ENCODE measurements around the gene DLX3. TPM values are rescaled to one million over a fixed set of nuclear protein-coding genes. Genes with fewer than 3 reads are reported as not detected.

Gene DLX3
- polyA plus RNA-seq, 2 donors = 2.9 to 3.0 TPM

DNA sequence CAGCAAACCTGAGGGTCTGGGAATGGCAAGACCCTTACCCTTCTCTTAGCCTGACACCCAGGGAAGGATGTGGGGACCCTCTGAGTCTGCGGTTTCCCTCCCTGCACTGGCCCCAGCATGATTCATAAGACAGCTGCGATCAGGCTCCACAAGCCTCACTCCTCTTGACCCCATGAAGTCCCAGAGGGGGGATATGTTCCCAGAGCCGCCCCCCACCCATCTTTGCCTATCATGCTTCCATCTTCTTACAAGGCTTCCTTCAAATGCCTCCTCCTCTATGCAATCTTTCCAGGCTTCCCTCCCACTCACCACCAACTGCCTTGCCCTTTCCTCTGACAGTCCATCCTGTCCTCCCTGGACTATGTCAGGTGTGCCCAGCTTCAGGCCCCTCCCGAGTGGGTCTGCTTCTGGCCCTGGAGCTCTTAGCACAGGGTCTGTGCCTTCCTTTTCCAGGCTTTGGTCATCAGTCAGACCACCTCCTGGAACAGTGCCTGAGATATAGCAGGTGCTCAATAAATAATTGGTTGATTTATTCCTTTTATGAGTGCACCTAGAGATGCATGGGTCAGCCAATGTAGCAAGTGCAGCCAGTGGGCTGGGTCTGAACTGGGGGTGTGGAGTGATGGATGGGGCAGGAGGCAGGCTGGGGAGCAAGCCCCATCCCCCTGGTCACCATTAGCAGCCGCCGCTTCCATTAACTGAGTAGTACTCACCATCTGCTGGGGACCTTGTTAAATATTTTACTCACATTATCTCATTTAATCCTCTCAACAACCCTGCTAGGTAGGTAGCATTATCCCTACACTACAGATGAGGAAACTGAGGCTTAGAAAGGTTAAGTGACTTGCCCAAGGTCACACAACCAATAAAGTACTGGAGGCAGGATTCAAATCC, 8.4 kb downstream of the DLX3 start:
- no peak overlapping the region for H3K4me3 ChIP-seq (ENCODE audit: low read depth in 1 of 2, low read length in 2 of 2)
- H3K27ac ChIP-seq (ENCODE audit: low read depth in 2 of 2, low read length in 1 of 2) = no peak overlapping the region
- no peaks in the 10 kb centered on the region for H3K9me3 ChIP-seq (ENCODE audit: control insufficient read depth in 2 of 2, insufficient read depth in 1 of 2, low read depth in 1 of 2, low read length in 1 of 2)
- H3K36me3 ChIP-seq (ENCODE audit: control insufficient read depth in 2 of 2, insufficient read depth in 2 of 2, low read length in 1 of 2) = peaks cover 0 to 2% of the 10 kb centered on the region in 2 donors
- H3K4me1 ChIP-seq (ENCODE audit: control insufficient read depth in 2 of 2, insufficient read depth in 2 of 2, low read length in 1 of 2) = peaks cover 7 to 11% of the 10 kb centered on the region in 2 donors
- WGBS, 2 donors = 66 to 73% methylated on average over 6 of the region's 6 CpGs
- no peaks in the 10 kb centered on the region for H3K27me3 ChIP-seq (ENCODE audit: control insufficient read depth in 1 of 2, insufficient read depth in 2 of 2, low read length in 2 of 2)

DNA sequence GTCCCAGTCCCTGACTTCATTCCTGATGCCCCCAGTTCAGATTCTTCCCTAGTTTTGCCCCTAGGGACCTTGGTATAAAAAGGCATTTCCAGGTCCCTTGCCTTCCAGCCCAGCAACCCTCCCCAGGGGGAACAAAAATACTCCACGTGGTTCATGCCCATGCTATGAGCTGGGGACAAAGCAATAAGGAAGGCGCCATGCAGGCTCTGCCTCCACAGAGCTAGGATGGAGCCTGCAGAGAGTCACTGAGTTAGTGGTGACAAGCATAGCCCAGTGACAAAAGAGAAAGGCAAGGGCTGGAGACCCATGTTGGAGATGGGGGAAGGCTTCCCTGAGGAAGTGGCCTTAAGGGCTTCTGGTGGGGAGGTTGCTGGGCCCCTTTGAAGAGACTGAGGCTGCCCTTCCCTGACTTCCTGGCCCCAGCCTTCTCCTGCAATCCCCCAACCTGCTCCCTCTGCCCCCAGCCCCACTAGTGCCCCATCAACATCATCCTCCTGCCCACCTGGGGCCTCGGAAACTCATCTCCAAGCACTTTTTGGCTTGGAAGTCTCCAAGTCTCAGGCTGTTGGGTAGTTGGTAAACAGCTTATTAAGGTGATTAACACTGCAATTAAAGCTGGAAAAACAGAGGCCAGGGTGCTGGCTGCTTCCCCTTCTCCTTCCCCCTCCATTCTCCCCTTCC, 9.6 kb downstream of the DLX3 start:
- Histone ChIP-seq H3K4me1 (ENCODE audit: control insufficient read depth in 2 of 2, insufficient read depth in 2 of 2, low read length in 1 of 2) (peaks cover 7 to 13% of the 10 kb centered on the region in 2 donors), H3K27me3 (ENCODE audit: control insufficient read depth in 1 of 2, insufficient read depth in 2 of 2, low read length in 2 of 2) (no peaks in the 10 kb centered on the region), H3K36me3 (ENCODE audit: control insufficient read depth in 2 of 2, insufficient read depth in 2 of 2, low read length in 1 of 2) (no peaks in the 10 kb centered on the region), H3K27ac (ENCODE audit: low read depth in 2 of 2, low read length in 1 of 2) (no peak overlapping the region), H3K9me3 (ENCODE audit: control insufficient read depth in 2 of 2, insufficient read depth in 1 of 2, low read depth in 1 of 2, low read length in 1 of 2) (no peaks in the 10 kb centered on the region), H3K4me3 (ENCODE audit: low read depth in 1 of 2, low read length in 2 of 2) (no peak overlapping the region)
- WGBS, 2 donors = 62 to 65% methylated on average over 3 of the region's 3 CpGs

DNA sequence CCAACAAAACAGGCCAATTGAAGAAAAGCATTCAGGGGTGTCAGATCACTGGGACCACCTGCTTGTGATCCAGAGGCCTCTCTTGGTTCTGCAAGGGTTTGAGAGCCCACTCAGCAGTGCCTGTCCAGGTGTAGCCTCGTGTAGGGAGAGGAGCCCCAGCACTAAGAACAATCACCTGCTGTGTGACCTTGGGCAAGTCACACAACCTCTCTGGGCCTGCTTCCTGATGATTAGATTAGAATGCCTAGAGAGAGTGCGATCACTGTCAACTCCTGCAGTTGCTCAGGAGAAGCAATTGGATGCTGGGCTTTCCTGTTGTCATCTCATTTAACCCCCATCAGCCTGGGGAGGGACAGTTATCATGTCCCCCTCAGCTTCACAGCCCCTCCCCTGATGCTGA, 10.2 kb downstream of the DLX3 start:
- no peaks in the 10 kb centered on the region for H3K27me3 ChIP-seq (ENCODE audit: control insufficient read depth in 1 of 2, insufficient read depth in 2 of 2, low read length in 2 of 2)
- peaks cover 7 to 14% of the 10 kb centered on the region in 2 donors for H3K4me1 ChIP-seq (ENCODE audit: control insufficient read depth in 2 of 2, insufficient read depth in 2 of 2, low read length in 1 of 2)
- 62 to 66% methylated on average over 2 of the region's 2 CpGs for WGBS, 2 donors
- no peak overlapping the region for H3K27ac ChIP-seq (ENCODE audit: low read depth in 2 of 2, low read length in 1 of 2)
- H3K36me3 ChIP-seq (ENCODE audit: control insufficient read depth in 2 of 2, insufficient read depth in 2 of 2, low read length in 1 of 2) = no peaks in the 10 kb centered on the region
- H3K9me3 ChIP-seq (ENCODE audit: control insufficient read depth in 2 of 2, insufficient read depth in 1 of 2, low read depth in 1 of 2, low read length in 1 of 2) = no peaks in the 10 kb centered on the region
- H3K4me3 ChIP-seq (ENCODE audit: low read depth in 1 of 2, low read length in 2 of 2) = no peak overlapping the region

DNA sequence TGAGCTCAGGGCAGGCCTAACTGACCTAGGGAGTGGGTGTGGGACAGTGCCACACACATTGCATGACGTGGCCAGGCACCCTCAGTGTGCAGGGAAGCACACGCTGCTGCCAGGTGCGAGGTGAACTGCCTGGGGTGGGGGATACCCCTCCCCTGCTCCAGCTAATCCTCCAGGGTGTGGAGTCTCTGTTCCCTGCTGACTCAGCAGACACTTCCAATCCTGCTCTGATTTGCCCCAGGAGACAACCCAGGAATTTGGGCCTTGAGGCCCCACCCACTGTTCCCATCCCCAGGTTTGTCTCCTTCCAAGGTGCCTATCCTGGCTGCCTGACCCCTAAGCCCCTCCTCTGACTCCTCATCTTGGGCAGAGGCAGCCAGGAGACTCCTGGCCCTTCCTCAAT, 10.7 kb downstream of the DLX3 start:
- Histone ChIP-seq H3K4me1 (ENCODE audit: control insufficient read depth in 2 of 2, insufficient read depth in 2 of 2, low read length in 1 of 2) (peaks cover 7 to 14% of the 10 kb centered on the region in 2 donors), H3K4me3 (ENCODE audit: low read depth in 1 of 2, low read length in 2 of 2) (no peak overlapping the region), H3K9me3 (ENCODE audit: control insufficient read depth in 2 of 2, insufficient read depth in 1 of 2, low read depth in 1 of 2, low read length in 1 of 2) (no peaks in the 10 kb centered on the region), H3K36me3 (ENCODE audit: control insufficient read depth in 2 of 2, insufficient read depth in 2 of 2, low read length in 1 of 2) (no peaks in the 10 kb centered on the region), H3K27me3 (ENCODE audit: control insufficient read depth in 1 of 2, insufficient read depth in 2 of 2, low read length in 2 of 2) (no peaks in the 10 kb centered on the region), H3K27ac (ENCODE audit: low read depth in 2 of 2, low read length in 1 of 2) (no peak overlapping the region)
- 20 to 50% methylated on average over 3 of the region's 3 CpGs for WGBS, 2 donors

DNA sequence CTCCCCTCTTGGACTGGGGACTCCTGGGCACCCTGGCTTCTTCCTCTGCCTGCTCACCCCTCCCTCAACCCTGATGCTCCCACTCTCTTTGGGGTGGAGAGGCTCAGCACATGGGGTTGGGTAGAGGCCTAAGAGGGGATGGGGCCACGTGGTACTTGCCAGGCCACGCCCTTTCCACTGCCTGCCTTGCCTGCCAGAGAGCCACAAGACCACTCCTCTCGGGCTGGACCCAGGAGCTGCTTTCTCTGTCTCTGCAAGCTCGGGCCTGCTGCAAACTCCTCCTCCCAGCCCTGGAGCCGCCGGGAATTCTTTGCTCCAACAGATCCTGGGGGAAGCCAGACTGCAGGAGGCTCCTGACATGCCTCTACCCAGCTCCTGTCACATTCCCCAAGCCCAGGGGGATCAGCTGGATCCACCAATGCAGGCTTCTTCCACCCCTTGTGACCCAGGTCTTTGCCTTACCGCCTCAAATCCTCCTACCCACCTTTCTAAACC, 14.3 kb downstream of the DLX3 start:
- 35 to 41% methylated on average over 7 of the region's 7 CpGs for WGBS, 2 donors
- Histone ChIP-seq H3K36me3 (ENCODE audit: control insufficient read depth in 2 of 2, insufficient read depth in 2 of 2, low read length in 1 of 2) (no peaks in the 10 kb centered on the region), H3K4me1 (ENCODE audit: control insufficient read depth in 2 of 2, insufficient read depth in 2 of 2, low read length in 1 of 2) (peaks cover 0 to 7% of the 10 kb centered on the region in 2 donors), H3K4me3 (ENCODE audit: low read depth in 1 of 2, low read length in 2 of 2) (no peak overlapping the region), H3K9me3 (ENCODE audit: control insufficient read depth in 2 of 2, insufficient read depth in 1 of 2, low read depth in 1 of 2, low read length in 1 of 2) (no peaks in the 10 kb centered on the region), H3K27ac (ENCODE audit: low read depth in 2 of 2, low read length in 1 of 2) (no peak overlapping the region), H3K27me3 (ENCODE audit: control insufficient read depth in 1 of 2, insufficient read depth in 2 of 2, low read length in 2 of 2) (no peaks in the 10 kb centered on the region)

DNA sequence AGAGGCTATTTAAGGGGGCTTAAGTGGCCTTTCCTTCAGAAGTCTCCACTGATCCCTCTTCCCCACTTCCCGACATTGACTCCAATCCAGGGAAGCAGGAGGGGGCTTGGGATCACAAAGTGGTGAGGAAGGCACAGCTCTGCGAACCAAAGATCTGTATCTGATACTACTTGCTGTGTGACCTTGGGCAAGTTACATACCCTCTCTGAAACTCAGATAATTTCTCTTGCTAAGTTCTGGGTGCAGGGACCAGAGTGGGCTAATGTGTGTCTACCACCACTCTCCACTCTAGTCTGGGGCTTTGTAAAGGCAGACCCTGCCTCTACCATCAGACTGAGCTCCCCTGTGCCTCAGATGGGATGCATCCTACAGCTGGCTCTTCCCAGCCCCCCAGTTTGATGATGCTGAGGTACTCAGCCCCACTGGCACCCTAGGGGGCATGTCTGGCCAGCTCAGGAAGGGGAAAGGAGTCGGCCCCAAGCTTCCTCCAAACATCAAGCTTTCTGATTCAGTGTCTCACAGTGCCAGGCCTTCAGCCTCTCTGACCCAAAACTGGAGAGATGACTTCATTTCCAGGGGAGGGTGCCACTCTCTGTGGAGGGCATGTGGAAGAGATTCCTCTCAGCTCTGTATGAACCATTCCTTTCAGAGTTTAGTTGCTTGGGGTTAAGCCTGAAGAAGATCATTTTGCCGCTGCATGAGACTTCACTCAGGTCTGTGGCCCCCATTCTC, 15.1 kb downstream of the DLX3 start:
- WGBS, 2 donors = 74 to 77% methylated on average over 4 of the region's 4 CpGs
- Histone ChIP-seq H3K4me1 (ENCODE audit: control insufficient read depth in 2 of 2, insufficient read depth in 2 of 2, low read length in 1 of 2) (peaks cover 0 to 12% of the 10 kb centered on the region in 2 donors), H3K27me3 (ENCODE audit: control insufficient read depth in 1 of 2, insufficient read depth in 2 of 2, low read length in 2 of 2) (no peaks in the 10 kb centered on the region), H3K36me3 (ENCODE audit: control insufficient read depth in 2 of 2, insufficient read depth in 2 of 2, low read length in 1 of 2) (no peaks in the 10 kb centered on the region), H3K4me3 (ENCODE audit: low read depth in 1 of 2, low read length in 2 of 2) (no peak overlapping the region), H3K9me3 (ENCODE audit: control insufficient read depth in 2 of 2, insufficient read depth in 1 of 2, low read depth in 1 of 2, low read length in 1 of 2) (no peaks in the 10 kb centered on the region), H3K27ac (ENCODE audit: low read depth in 2 of 2, low read length in 1 of 2) (no peak overlapping the region)

DNA sequence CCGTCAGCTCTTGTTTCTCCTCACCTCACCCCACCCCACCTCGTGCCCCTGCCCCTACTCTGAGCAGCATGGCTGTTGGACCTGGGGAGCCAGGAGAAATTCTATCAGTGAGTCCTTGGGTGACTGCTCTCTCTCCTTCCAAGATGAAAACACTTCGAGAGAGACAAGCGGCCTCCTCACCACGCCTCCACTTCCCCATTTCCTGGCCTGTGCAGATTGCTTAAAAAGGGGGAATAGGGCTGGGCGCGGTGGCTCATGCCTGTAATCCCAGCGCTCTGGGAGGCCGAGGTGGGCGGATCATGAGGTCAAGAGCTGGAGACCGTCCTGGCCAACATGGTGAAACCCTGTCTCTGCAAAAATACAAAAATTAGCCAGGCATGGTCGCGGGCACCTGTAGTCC, 16.5 kb downstream of the DLX3 start:
- WGBS, 2 donors = 68 to 73% methylated on average over 13 of the region's 13 CpGs
- Histone ChIP-seq H3K4me1 (ENCODE audit: control insufficient read depth in 2 of 2, insufficient read depth in 2 of 2, low read length in 1 of 2) (peaks cover 0 to 9% of the 10 kb centered on the region in 2 donors), H3K27me3 (ENCODE audit: control insufficient read depth in 1 of 2, insufficient read depth in 2 of 2, low read length in 2 of 2) (peaks cover 0 to 3% of the 10 kb centered on the region in 2 donors), H3K27ac (ENCODE audit: low read depth in 2 of 2, low read length in 1 of 2) (no peak overlapping the region), H3K9me3 (ENCODE audit: control insufficient read depth in 2 of 2, insufficient read depth in 1 of 2, low read depth in 1 of 2, low read length in 1 of 2) (no peaks in the 10 kb centered on the region), H3K36me3 (ENCODE audit: control insufficient read depth in 2 of 2, insufficient read depth in 2 of 2, low read length in 1 of 2) (no peaks in the 10 kb centered on the region), H3K4me3 (ENCODE audit: low read depth in 1 of 2, low read length in 2 of 2) (no peak overlapping the region)

DNA sequence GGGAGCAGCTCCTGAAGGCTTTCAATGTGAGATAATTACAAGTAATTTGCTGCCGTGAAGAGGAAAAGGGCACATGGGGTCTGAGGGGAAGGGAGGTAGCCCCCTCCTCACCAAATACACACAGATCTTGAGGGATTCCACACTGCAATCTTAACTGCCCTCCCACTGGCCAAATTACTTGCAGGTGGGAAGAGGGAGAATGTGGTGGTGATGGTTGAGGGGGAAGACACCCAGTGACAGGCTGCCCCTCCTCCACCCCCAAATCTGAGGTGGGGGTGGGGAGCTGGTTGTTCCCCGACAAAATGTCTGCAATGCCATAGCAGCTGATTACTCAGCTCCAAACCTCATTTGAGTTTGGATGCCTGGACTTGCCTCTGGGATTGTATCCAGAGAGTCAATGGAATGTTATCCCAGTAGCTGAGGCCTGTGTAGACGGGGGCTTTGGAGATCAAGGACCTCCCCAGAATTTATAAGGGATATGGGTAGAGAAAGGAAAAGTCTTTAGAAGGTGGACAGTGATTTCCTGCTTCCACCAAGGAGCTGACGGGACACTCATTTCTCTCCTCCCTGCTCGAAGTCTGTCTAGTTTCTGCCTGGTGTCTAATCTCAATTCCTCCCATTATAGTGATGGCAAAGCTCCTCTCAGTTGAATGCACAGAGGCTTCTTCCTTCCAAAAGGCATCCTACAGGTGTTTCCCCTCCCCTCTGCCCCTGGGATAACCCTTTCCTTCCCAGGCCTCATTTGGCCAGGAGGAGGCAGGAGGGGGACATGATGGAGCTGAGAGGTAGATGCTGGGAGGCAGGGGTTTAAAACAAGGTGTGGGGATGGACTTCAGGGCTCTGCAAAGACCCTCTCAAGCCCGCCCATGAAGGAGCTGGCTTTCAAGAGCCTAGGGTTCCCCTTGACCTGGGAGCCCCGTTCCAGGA, 17.3 kb downstream of the DLX3 start:
- peaks cover 0 to 9% of the 10 kb centered on the region in 2 donors for H3K4me1 ChIP-seq (ENCODE audit: control insufficient read depth in 2 of 2, insufficient read depth in 2 of 2, low read length in 1 of 2)
- H3K9me3 ChIP-seq (ENCODE audit: control insufficient read depth in 2 of 2, insufficient read depth in 1 of 2, low read depth in 1 of 2, low read length in 1 of 2) = no peaks in the 10 kb centered on the region

More for the DNA sequence above, 17.3 kb downstream of the DLX3 start:
- 42 to 49% methylated on average over 7 of the region's 7 CpGs for WGBS, 2 donors
- Histone ChIP-seq H3K36me3 (ENCODE audit: control insufficient read depth in 2 of 2, insufficient read depth in 2 of 2, low read length in 1 of 2) (no peaks in the 10 kb centered on the region), H3K27me3 (ENCODE audit: control insufficient read depth in 1 of 2, insufficient read depth in 2 of 2, low read length in 2 of 2) (peaks cover 0 to 6% of the 10 kb centered on the region in 2 donors), H3K4me3 (ENCODE audit: low read depth in 1 of 2, low read length in 2 of 2) (no peak overlapping the region), H3K27ac (ENCODE audit: low read depth in 2 of 2, low read length in 1 of 2) (no peak overlapping the region)

All from esophagus (tissue), 2 donors.